Stomach (tissue), 9 donors: ENCODE data around the gene APH1B. TPM values are rescaled to one million over a fixed set of nuclear protein-coding genes. Genes with fewer than 3 reads are reported as not detected.

ENCODE experiments used
- DNase-seq, 2 donors: peaks; one replicate each; pipeline versions ENCODE4 v3.0.0 to v3.0.0-alpha.2; 2013 to 2019
- H3K27ac ChIP-seq, 5 donors: fragments of 200-600 bp in 4 of 5; sonication (generic) in 4 of 5; one replicate each; pipeline ENCODE4 v1.5.1; 2013 to 2019; ENCODE audit warnings: mild to moderate bottlenecking in 1 of 5, moderate library complexity in 1 of 5
- H3K27me3 ChIP-seq, 3 donors: fragments of 200-600 bp; sonication (generic); one replicate each; pipeline ENCODE4 v1.5.1; 2017 to 2019; ENCODE audit warnings: mixed run types in 1 of 3
- H3K36me3 ChIP-seq, 4 donors: fragments of 200-600 bp; sonication (generic); 1 replicate in 3 of 4; 2 replicates in 1 of 4; pipeline ENCODE4 v1.5.1; 2016 to 2019
- H3K4me1 ChIP-seq, 4 donors: fragments of 200-600 bp; sonication (generic); one replicate each; pipeline ENCODE4 v1.5.1; 2016 to 2019
- H3K4me3 ChIP-seq, 4 donors: fragments of 200-600 bp; sonication (generic) in 3 of 4; one replicate each; pipeline ENCODE4 v1.5.1; 2016 to 2019; ENCODE audit warnings: mild to moderate bottlenecking in 1 of 4
- H3K9me3 ChIP-seq, 4 donors: fragments of 200-600 bp; sonication (generic); one replicate each; pipeline ENCODE4 v1.5.1; 2016 to 2019
- EP300 ChIP-seq: sonication (generic); formaldehyde crosslinking; IDR thresholded peaks from one replicate; pipeline ENCODE4 v1.6.1; 2017; ENCODE audit warnings: antibody characterized with exemption
- POLR2A ChIP-seq, 4 donors: fragments of 450-650 bp; IDR thresholded peaks; one replicate each; pipeline ENCODE4 v1.6.1; 2016; ENCODE audit warnings: antibody characterized with exemption in 4 of 4, control low read depth in 2 of 4, mild to moderate bottlenecking in 1 of 4, moderate library complexity in 1 of 4
- POLR2AphosphoS5 ChIP-seq, 3 donors: sonication (generic); formaldehyde crosslinking; IDR thresholded peaks; one replicate each; pipeline ENCODE4 v1.6.1; 2016; ENCODE audit warnings: antibody characterized with exemption in 3 of 3
- WGBS, 5 donors: extraction: QIAGEN DNeasy Blood & Tissue Kit in 3 of 5; methylation state at CpG; one replicate each; pipeline versions ENCODE4 v1.1.5 to v1.1.7; 2013 to 2018; 5-methylcytosine and 5-hydroxymethylcytosine counted together
- intact Hi-C: fragments of 100-400 bp; cut with DNase I; formaldehyde crosslinking; loops from one replicate; pipeline ENCODE4 v1.15.1; 2023; ENCODE audit warnings: low total_unique reads
- polyA plus RNA-seq, 3 donors: library from polyadenylated mRNA; stranded (reverse); fragments of 200-250 nt; gene quantifications; one replicate each; pipeline ENCODE4 v1.2.3, GENCODE V29; 2013
- total RNA-seq, 5 donors: library from RNA; depleted of rRNA; stranded (reverse); fragments of >200 nt; gene quantifications; one replicate each; pipeline versions ENCODE4 v1.1.0 to v1.2.3, GENCODE V29; 2014 to 2016
- TF ChIP-seq, protein P1 (sequence below), 7 experiments: fragments of 450-650 bp in 4 of 7; fragments of 200-600 bp in 3 of 7; sonication (generic) in 3 of 7; IDR thresholded peaks; one replicate each; pipeline ENCODE4 v1.5.1; 2016 to 2019; ENCODE audit warnings: antibody characterized with exemption in 7 of 7, control low read depth in 2 of 7, mild to moderate bottlenecking in 1 of 7
- donor health status: healthy with polysubstance abuse.
- donor health status: Bipolar disorder and iron deficiency.
- donor health status: healthy.

APH1B gene
- total and polyA plus RNA-seq, 8 donors, result 0.45 to 23.5 (median 3.3) TPM

DNA sequence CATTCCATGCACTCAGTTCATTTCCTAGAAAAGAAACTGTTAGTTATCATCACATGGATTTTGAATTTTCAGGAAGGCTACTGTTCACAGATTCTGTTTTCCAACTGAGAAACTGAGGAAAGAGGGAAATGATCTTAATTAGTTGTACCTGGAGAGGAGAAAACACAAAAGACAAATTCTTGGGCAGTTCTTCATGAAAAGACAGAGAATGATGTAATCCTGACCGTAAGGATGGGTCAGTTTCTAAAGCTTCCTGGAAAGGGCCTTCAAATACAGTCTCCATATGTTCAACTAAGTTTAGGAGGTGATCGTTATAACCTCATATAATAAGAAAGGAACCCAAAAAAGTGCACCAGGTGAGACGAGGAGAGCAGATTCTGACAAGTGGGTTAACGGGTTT, 59.6 kb downstream of the APH1B start:
- intact Hi-C loops, result no loop called here

DNA sequence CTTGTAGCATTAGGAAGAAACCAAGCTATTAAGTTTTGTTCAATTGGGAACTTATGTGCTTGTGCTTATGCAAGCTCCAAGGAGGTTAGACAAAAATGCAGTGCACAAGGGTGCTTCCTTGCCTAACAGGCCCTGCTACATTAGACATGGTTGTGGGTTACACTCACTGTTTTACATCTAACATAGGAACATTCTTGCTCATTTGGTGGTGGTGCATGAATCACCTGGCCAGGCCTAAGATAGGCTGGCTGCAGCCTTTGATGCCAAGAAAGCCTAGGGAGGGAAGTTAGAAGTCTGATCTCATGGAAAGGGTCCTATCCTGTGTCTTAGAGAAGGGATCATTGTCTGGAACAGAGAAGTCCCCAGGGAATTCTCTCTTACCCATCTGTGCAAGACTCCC, 60.8 kb downstream of the APH1B start:
- Histone ChIP-seq H3K4me3 (no peak overlapping the region), H3K4me1 (no peaks in the 10 kb centered on the region), H3K27ac (no peak overlapping the region), H3K36me3 (no peaks in the 10 kb centered on the region), H3K9me3 (no peaks in the 10 kb centered on the region), H3K27me3 (peaks cover 0 to 3% (median 0%) of the 10 kb centered on the region in 3 donors)
- intact Hi-C loops, result no loop called here
- TF ChIP-seq EP300 (no peak), POLR2A (IDR thresholded peaks at IDR 0.05) (no peak), POLR2AphosphoS5 (IDR thresholded peaks at IDR 0.05) (no peak)
- TF ChIP-seq, protein P1, sequence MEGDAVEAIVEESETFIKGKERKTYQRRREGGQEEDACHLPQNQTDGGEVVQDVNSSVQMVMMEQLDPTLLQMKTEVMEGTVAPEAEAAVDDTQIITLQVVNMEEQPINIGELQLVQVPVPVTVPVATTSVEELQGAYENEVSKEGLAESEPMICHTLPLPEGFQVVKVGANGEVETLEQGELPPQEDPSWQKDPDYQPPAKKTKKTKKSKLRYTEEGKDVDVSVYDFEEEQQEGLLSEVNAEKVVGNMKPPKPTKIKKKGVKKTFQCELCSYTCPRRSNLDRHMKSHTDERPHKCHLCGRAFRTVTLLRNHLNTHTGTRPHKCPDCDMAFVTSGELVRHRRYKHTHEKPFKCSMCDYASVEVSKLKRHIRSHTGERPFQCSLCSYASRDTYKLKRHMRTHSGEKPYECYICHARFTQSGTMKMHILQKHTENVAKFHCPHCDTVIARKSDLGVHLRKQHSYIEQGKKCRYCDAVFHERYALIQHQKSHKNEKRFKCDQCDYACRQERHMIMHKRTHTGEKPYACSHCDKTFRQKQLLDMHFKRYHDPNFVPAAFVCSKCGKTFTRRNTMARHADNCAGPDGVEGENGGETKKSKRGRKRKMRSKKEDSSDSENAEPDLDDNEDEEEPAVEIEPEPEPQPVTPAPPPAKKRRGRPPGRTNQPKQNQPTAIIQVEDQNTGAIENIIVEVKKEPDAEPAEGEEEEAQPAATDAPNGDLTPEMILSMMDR (IDR thresholded peaks at IDR 0.05), result no peak
- DNase-seq, result no peak

More for the DNA sequence above, 59.6 kb downstream of the APH1B start:
- H3K27ac ChIP-seq, result no peak overlapping the region
- no peaks in the 10 kb centered on the region for H3K36me3 ChIP-seq
- H3K4me1 ChIP-seq, result no peaks in the 10 kb centered on the region
- TF ChIP-seq POLR2AphosphoS5 (IDR thresholded peaks at IDR 0.05) (no peak), POLR2A (IDR thresholded peaks at IDR 0.05) (no peak), EP300 (no peak)
- TF ChIP-seq, protein P1 (IDR thresholded peaks at IDR 0.05), result no peak
- H3K27me3 ChIP-seq, result peaks cover 0 to 3% (median 0%) of the 10 kb centered on the region in 3 donors
- no peak for DNase-seq
- WGBS, 5 donors, result 88 to 95% (median 93%) methylated on average over 4 of the region's 4 CpGs
- H3K4me3 ChIP-seq, result no peak overlapping the region
- no peaks in the 10 kb centered on the region for H3K9me3 ChIP-seq

DNA sequence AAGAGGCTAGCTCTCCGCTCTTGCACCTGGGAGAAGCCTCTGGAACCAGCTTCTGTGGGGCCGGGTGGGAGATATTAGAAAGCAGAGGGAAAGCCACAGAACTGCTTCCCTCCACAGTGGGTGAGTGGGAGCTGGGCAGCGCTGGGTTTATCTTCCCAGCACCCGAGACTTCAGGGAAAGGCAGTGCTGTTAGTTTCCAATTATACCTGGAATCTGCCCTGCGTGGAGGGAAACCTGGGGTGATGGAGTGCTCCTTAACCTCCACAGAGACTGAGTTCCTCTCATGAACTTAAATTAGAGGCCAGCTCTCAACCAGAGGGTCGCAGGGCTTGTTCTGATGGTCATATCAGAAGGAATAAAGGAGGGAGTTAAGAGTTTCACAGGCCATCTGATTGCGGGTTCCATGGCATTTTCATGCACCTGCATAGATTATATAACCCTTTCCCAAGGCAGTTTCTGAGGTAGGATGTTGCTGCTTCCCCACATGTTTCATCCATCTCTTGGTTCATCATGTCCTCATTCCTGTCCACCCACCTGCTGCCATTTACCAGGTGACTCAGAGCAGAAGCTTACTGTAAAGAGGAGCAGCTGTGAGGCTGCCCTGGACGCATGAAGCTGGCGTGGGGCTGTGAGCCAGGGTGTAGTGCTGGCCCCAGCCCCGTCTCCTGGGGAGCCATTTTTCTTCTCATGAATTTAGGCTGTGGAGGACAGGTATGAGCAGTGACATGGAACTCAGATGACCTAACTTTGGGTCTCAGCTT, 61.8 kb downstream of the APH1B start:
- Histone ChIP-seq H3K4me3 (no peak overlapping the region), H3K27ac (no peak overlapping the region), H3K9me3 (no peaks in the 10 kb centered on the region), H3K27me3 (peaks cover 0 to 3% (median 0%) of the 10 kb centered on the region in 3 donors), H3K4me1 (no peaks in the 10 kb centered on the region), H3K36me3 (no peaks in the 10 kb centered on the region)
- intact Hi-C loops, result no loop called here
- TF ChIP-seq, protein P1 (IDR thresholded peaks at IDR 0.05), result no peak
- no peak for TF ChIP-seq POLR2A (IDR thresholded peaks at IDR 0.05)
- TF ChIP-seq POLR2AphosphoS5 (IDR thresholded peaks at IDR 0.05), result no peak
- no peak for TF ChIP-seq EP300
- 86 to 91% (median 88%) methylated on average over 10 of the region's 10 CpGs for WGBS, 5 donors
- no peak for DNase-seq

DNA sequence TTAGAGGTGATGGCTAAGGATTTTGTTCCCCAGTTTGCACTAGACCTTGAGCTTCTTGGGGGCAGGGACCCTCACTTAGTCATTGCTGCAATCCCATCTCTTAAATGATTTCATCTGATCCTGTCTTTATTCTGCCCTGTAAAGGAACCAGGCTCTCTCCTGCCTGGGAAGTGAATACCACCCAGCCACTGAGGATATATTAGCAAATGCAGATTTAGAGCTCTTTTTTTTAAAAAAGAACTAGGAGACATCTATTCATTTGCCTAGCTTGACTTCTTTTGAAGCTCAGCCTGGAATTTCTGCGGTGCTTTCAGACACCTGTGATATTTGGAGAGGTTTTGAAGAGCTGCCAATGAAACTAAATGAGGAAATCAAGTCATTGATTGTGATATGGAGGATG, 62.4 kb downstream of the APH1B start:
- H3K4me3 ChIP-seq, result no peak overlapping the region
- TF ChIP-seq EP300 (no peak), POLR2AphosphoS5 (IDR thresholded peaks at IDR 0.05) (no peak), POLR2A (IDR thresholded peaks at IDR 0.05) (no peak)
- TF ChIP-seq, protein P1 (IDR thresholded peaks at IDR 0.05), result no peak
- H3K36me3 ChIP-seq, result no peaks in the 10 kb centered on the region
- peaks cover 0 to 3% (median 0%) of the 10 kb centered on the region in 3 donors for H3K27me3 ChIP-seq
- DNase-seq, result no peak
- H3K27ac ChIP-seq, result no peak overlapping the region
- no peaks in the 10 kb centered on the region for H3K9me3 ChIP-seq
- intact Hi-C loops, result no loop called here
- H3K4me1 ChIP-seq, result no peaks in the 10 kb centered on the region
- 36 to 68% (median 54%) methylated on average over 1 of the region's 1 CpG for WGBS, 5 donors
